LNCAP (cell line): Measurements from ENCODE around the gene ANKRD23.
A peak's percentile ranks its signal among the peaks of the same experiment; 100 is the strongest.

Experiments
- CTCF ChIP-seq: fragments of 450-650 bp; IDR thresholded peaks from 2 replicates; pipeline ENCODE4 v1.5.1; 2017; ENCODE audit warnings: mild to moderate bottlenecking

Gene ANKRD23

GRCh38 chr2:96874198-96874831 is 30.5 kb upstream of the ANKRD23 start:
- TF ChIP-seq CTCF: no peak

DNA sequence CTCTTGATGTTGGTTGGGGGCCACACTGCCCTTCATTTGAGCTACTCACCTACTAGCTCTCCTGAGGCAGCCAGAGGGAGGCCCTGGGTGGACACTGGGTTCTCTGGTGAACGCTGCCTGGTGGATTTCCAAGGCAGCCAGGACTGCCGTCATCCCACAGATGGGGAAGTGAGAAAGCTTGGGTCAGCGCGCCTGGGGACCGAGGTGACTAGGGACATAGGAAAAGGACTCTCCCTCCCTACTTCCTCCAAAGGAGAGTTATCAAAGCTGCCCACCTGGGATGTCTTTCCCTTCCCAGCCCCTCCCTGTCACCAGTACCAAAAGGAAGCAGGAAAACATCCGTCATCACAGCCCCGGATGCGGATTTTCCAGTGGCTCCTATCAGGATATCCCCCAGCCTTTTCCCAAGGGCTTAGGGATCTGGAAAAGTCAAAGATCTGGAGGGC is 29.9 kb upstream of the ANKRD23 start:
- no peak for TF ChIP-seq CTCF

- no peak for TF ChIP-seq CTCF
These were observed 28.9 kb upstream of the ANKRD23 start for GRCh38 chr2:96872591-96873349.

DNA sequence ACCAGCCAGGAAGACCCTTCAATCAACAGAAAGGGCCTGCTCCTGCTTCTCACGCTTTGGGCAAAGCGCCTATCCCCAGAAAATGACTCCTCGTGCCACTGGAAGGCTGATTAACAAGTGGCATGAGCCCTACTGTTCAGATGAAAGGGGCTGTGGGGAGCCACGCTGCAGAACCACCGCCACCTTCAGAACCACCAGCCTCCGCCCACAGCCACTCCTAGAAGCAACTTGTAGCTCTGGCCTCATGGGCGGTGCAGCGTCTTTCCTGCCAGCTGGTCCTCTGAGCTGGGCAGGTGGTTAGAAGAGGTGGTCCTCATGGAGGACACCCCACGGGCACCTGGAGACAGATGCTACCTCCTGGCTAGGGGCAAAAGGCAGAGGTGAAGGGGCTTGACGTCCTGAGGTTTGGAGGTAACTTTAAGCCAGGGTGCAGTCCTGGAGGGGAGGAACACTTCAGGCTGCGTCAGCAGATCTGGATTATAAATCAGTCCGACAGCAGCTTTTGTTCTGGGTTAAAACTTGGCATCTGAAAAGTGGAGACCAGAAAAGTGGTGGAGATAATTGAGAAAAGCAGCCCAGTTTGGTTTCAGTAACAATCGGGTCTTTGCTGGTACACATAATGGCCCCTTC is 26.9 kb upstream of the ANKRD23 start:
- no peak for TF ChIP-seq CTCF

- no peak for TF ChIP-seq CTCF
These were observed 26.2 kb upstream of the ANKRD23 start, which contains the start of gene SEMA4C for GRCh38 chr2:96869822-96870625. Gene SEMA4C, minus strand, starts transcription at chr2:96870080. Its CDS starts 2,194 bp downstream, at chr2:96867886.

DNA sequence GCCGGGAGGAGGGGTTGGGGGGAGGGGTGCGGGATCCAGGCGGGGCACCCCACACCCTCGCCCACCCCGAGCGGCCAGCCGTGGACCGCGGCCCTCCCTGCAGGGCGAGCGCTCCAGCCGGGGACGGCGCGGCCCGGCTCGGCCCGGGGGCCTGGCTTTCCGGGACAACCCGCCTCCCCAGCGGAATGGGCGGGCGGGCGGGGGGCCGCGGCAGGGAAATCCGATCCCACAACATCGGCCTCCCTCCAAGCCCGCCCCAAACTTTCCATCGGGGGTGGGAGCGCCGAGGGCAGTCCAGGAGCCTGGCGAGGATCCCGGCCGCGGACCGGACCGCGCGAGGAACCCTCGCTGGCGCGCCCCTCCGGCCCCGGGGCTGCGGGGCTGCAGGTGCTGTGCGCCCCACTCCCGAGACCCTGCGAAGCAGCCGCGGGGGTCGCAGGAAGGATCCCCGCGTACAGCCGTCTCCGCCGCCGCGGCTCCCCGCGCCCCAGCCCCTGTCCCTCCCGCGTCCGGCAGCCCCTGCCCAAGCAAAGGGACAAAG is 25.5 kb upstream of the ANKRD23 start:
- peak; percentile 34 for TF ChIP-seq CTCF
